Cerebellar nuclear complex (tissue), 1 donor: ENCODE measurements around the gene ANGPTL2.

ENCODE experiments used
- DNase-seq, 2 experiments: peaks; one replicate each; lab custom pipeline; 2025; lab: John Stamatoyannopoulos, UW

ANGPTL2 gene

GRCh38 chr9:127118597-127119319, 3.7 kb downstream of the ANGPTL2 start:
- DNase-seq = peak in 1 of 2 experiments; percentile 55

DNA sequence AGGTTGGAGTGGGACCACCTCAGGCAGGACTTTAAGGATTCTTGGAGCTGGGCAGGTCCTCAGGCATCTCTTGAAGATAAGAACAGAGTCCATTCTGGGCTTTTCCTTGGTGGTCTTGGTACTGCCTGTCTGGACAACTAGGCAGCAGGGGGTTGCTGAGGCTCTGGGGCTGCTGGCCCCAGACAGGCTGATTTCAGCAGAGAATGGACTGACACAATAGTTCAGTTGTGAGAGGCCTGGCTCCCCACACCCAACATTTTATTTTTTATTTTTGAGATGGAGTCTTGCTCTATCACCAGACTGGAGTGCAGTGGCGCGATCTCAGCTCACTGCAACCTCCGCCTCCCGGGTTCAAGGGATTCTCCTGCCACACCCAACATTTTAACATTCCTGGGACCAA, 4.6 kb downstream of the ANGPTL2 start:
- no peak for DNase-seq

- DNase-seq = no peak
These were observed 5.5 kb downstream of the ANGPTL2 start for GRCh38 chr9:127116957-127117356.

- DNase-seq = no peak
These were observed 6.2 kb downstream of the ANGPTL2 start for GRCh38 chr9:127116088-127116726.

DNA sequence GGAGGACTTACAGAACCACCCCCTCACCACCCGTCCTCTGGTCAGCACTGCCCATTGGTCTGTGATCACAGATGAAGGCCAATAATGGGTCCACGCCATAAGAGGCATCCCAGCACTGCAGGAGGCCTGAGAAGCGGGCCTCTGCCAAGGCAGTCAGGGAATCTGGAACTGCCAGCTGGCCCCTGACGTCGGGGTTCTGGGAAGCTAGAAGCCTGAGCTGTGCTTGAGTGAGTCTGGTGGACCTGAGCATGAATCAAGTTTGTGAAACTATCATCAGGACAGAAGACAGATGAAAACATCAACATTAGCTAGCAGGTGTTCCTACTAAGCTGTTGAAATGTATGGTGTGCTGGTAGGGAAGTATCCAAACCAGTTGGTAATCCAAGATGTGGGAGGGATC, 7.8 kb downstream of the ANGPTL2 start:
- DNase-seq = no peak

DNA sequence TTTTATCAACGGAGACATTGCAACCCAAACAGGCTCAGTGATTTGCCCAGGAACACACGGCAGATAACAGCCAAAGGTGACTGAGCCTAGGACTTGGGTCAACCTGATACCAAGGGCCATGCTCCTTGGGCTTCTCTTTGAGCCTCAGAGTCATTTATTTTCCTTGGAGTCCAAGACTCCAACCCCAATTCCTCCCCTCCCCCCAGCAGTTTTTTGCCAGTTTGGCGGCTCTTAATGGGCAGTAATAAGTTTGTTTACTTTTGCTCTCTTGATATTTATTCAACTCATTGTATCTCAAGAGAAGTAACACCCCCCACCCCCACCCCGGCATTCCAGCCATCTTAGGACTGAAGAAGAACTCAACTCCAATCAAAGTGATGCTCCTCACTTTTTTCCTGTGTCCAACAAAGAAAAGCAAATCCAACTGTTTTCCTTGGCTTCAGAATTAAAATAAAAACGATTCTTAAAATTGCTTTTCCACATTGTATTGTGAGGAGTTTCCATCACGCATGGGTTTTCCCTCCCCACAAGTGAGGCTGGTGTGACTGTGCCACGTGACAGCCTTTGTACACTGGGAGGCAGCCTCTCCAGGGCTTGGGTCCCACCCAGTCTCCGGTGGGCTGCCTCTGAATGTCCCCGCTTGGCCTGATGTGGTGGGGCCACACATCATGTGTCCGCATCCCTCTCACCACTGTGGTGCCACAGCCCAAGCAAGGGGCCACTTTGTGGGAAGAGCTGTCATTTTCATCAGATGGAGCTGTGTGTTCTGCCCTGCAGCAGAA, 9.1 kb downstream of the ANGPTL2 start:
- DNase-seq = no peak

DNA sequence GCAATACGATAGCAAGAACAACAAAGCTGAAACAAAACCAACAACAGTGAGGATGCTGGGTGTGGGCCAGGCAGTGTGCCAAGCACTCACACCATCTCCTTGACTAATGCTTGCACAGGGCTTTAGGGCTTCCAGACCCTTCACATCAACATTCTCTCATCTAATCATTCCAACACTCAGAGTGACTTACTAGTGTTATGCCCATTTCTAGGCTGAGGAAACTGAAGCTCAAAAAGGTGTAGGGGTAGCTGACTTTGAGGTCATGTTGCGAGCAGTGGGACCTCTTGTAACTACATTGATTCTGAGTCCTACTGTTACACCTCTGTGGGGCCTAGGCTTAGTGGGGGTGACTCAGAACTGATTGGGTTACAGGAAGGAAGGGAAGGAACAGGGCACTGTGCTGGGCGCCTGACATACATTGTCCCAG, 9.7 kb downstream of the ANGPTL2 start:
- no peak for DNase-seq

DNA sequence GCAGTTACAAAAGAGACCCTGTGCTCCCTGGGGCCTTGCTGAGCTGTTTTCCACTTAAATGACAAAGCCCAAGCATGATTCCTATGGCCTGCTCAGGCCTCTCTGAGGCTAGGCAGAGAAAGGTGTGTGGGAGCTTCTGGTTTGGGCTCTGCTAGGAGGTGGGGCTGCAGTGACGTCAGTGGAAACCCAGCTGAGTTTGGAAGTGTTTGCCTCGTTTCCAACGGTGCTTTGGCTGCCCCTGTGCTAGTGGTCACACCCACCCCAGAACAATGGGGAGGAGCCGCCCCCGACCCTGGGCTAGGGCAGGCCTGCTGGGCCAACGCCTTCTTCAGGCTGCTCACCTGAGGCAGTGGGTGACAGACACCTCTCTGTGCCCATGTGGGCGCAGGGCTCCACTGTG, 10.4 kb downstream of the ANGPTL2 start:
- DNase-seq = no peak

- DNase-seq = no peak
These were observed 13.2 kb downstream of the ANGPTL2 start for GRCh38 chr9:127109212-127109711.

- no peak for DNase-seq
These were observed 14.2 kb downstream of the ANGPTL2 start for GRCh38 chr9:127107929-127108876.

DNA sequence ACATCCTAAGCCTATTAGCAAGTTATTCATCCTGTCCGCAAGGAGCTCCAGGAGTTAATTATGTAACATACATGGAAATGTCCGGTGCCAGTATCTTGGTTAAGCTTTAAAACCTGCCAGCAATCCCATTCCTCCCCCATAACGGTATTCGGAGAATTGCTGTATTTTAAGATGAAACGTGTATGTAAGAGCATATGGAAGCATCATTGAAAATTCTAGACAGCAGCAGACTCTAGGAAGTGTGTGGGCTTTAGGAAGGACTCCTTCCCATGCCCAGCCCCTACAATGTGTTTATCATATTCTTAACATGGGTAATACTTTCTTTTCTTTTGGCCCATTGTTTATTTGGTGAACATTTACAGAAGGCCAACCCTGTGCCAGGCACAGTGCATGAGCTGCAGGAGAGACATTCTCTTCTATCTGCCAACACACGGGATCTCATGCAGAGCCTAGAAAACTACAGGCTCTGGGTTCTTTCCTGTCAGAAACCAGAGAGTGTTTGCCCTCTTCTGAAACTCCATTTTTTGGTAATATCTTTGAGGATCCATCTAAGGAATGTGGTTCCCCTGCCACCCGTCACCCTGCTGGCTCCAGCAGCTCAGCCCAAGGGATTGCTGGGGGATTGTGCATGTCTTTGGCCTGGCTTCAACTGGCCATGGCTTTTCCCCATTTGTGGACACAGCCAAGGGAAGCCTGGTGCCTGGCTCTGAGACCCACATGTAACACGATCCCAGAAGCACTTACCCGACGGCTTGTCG, 15.1 kb downstream of the ANGPTL2 start:
- no peak for DNase-seq

DNA sequence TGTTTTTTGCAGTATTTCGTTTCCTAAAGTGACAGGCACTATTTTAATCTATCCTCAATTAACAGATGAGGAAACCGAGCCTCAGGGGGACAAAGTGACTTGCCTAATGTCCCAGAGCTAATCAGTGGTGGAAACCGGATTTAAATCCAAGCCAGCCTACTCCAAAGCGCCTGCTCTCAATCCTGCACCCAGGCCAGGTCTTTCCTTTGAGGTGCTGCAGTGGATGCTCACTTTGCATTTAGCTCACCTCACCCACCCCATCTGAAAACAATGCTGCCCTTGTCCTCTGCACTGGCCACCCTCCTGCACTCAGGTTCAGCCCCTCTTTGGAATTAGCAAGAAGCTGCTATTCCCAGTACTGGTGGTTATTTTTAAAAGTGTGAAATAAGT, 16.0 kb downstream of the ANGPTL2 start:
- DNase-seq = no peak

DNA sequence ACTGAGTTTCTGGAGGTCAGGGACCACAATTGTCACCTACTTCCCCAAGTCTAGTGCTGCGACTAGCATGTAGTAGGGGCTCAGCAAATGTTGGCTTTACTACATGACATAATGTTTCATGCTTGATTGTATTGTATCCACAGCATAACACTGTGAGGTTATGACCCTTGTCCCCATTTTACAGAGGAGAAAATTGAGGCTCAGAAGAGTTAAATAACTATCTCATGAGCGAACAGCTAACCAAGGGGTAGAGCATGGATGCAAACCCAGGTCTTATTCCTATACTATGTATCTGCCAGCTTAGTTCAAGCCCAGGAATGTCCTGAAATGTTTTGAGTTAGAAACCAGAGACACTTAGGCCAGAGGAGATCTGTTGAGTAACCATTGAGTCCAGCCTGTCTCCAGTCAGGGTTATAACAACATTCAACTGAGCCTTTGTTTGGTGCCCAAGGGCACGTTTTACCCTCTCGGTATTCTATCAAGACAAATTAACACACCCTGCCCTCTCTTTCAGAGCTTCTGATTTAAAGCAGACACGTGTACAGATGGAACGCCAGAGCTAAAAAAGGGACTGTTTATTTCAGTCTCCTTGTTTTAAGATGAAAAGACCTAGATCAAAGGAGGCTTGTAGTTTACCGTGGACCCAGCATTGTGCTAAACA, 16.5 kb downstream of the ANGPTL2 start:
- no peak for DNase-seq

GRCh38 chr9:127104581-127105311, 17.7 kb downstream of the ANGPTL2 start:
- DNase-seq = no peak

- no peak for DNase-seq
These were observed 19.6 kb downstream of the ANGPTL2 start for GRCh38 chr9:127102788-127103187.

GRCh38 chr9:127102176-127102575, 20.3 kb downstream of the ANGPTL2 start:
- DNase-seq = no peak

GRCh38 chr9:127099664-127100063, 22.8 kb downstream of the ANGPTL2 start:
- no peak for DNase-seq

DNA sequence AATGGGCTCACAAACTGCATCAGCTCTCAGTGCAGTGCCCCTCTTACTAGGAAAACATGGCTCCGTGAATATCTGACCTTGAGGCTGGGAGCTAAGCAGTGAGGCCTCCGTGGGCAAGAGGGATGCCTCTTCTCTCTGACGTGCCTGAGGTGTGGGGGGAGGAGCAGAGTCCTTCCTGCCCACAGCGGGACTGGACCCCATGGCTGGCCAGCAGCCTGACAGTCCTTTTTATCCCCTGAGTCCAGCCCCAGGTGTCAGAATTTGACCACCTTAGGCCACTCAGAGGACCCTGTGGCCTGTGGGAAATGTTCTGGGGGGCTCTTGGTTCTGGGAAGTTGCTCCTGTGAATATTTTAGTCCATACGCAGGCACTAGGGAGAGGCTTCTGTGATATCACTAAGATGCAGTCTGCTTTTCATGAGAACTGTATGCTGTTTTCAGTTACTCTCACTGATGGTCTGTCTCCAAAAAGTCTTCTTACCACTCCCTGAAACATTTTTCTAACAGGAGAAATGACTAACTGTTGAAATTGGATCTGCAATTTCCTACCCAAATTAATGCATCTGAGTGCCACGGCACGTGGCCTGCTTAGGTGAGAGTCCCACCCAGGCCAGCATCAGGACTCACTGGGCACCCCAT, 23.4 kb downstream of the ANGPTL2 start:
- DNase-seq = no peak

GRCh38 chr9:127097683-127098082, 24.8 kb downstream of the ANGPTL2 start:
- no peak for DNase-seq
